ENCODE measurements around the gene MOV10.
"Not testable (repeated sequence)": the region's sequence is repeated elsewhere in the genome, so short reads cannot be mapped to it uniquely, and the experiment has no call there.

Gene MOV10

GRCh38 chr1:112674440-112674985, at the start of gene MOV10:
MOV10 (plus strand) TSS chr1:112674659; CDS start chr1:112674913, 254 bp downstream.
- peak; percentile 48 for DNase-seq

- DNase-seq = no peak
Measured at GRCh38 chr1:112625696-112626095, 48.8 kb upstream of the MOV10 start.

DNA sequence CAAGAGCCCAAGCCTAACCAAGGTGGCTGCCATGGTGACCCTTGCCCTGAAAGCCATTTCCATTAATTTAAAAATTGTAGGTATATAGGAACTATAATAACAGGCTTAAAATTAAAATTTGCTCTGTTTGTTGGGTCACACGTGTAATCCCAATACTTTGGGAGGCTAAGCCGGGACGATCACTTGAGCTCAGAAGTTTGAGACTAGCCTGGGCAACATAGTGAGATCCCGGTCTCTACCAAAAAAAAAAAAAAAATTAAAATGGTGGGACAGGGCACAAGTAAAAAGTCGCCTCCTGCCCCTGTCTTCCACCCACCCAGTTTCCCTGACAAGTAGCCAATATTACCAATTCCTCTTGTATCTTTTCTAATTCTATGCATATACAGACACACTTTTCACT, 48.3 kb upstream of the MOV10 start:
- no peak for DNase-seq

DNA sequence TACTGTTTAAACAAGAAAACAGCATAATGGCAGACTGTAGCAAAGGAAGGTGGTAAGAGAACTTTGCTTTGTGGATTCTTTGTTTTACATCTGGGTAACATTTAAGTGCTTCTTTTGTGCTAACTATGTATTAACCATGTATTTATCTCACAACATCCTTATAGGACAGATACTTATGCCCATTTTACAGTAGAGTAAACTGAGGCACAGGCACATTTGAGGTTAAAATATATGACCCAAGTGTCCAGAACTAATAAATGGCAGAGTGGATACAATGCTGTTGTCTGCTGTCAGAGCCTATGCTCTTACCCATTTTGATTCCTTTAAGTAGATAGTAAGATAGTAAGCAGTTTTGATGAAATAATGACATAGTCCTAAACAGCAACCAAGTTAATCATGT, 47.6 kb upstream of the MOV10 start:
- DNase-seq = no peak

- no peak for DNase-seq
Measured at GRCh38 chr1:112628516-112628915, 45.9 kb upstream of the MOV10 start.

- DNase-seq = no peak
Measured at GRCh38 chr1:112629256-112629655, 45.2 kb upstream of the MOV10 start.

GRCh38 chr1:112633628-112634027, 40.8 kb upstream of the MOV10 start:
- DNase-seq = no peak

DNA sequence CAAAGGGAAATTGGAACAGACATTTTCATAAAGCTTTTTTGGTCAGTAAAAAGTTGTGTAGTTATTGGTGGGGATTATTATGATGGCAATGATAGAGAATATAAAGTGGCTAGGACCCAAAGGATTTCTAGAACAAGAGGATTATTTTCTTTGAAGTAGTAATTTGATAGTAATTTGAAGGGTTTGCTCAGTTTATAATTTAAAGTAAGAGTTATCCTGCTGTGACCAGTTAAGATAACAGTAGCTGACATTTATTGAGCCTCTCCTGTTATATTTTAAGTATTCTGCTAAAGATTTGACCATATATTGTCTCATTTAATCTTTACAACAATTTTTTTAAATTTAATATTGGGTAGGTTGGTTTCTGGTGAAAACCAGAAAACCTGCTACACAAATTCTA, 40.1 kb upstream of the MOV10 start:
- DNase-seq = no peak

GRCh38 chr1:112636056-112636455, 38.4 kb upstream of the MOV10 start:
- DNase-seq = no peak

DNA sequence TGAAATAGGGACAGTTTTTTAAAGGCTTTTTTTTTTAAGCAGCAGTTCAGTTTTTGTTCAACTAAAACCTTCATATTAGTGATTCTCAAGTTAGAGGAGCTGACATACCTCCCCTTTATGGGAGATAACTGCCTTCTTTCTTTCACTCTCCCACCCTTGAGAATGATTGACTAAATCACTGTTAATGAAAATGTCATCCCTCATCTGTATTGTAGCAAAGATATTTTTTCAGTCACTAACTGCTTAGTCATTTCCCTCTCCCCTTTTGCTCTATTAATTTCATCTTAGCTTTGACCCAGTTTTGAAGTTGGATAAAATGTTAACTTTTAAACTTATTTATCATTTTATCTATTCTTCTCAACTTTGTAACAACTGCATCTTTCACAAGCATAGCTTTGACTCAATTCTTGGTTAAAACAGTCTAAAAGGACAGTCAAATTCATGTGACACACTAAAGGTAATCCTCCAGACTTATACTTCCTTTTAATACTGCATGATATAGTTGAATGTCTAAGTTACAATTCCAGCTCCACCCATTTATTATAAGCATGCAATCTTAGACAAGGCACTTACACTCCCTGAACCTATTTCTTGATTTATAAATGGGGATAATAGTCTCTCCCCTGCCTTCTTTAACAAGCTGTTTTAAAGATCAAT, 37.7 kb upstream of the MOV10 start:
- DNase-seq = no peak

GRCh38 chr1:112637254-112638109, 37.0 kb upstream of the MOV10 start:
- DNase-seq = no peak

- no peak for DNase-seq
Measured at GRCh38 chr1:112638110-112638428, 36.4 kb upstream of the MOV10 start.

DNA sequence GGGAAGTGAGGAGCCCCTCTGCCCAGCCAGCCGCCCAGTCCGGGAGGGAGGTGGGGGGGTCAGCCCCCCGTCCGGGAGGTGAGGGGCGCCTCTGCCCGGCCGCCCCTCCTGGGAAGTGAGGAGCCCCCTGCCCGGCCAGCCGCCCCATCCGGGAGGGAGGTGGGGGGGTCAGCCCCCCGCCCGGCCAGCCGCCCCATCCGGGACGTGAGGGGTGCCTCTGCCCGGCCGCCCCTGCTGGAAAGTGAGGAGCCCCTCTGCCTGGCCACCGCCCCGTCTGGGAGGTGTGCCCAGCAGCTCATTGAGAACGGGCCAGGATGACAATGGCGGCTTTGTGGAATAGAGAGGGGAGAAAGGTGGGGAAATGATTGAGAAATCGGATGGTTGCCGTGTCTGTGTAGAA, 34.0 kb upstream of the MOV10 start:
- not testable (repeated sequence) for DNase-seq

DNA sequence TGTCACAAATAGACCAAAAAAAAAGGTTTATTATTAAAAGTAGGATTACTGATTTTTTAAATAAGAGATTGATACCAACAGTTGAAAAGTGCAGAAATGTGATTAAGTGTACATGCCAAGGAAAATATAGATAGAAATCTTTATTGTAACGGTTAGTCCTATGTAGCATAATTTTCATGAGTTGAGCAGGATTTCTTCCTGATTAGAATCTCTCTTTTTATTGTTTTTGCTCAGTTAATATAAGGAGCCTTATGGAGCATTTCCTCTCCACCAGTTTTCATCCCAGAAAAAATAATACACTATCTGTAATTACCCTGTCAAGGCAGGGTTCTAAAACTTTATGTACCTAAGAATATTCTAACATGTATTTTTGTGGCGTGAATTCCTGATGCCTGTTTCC, 31.4 kb upstream of the MOV10 start:
- DNase-seq = no peak

DNA sequence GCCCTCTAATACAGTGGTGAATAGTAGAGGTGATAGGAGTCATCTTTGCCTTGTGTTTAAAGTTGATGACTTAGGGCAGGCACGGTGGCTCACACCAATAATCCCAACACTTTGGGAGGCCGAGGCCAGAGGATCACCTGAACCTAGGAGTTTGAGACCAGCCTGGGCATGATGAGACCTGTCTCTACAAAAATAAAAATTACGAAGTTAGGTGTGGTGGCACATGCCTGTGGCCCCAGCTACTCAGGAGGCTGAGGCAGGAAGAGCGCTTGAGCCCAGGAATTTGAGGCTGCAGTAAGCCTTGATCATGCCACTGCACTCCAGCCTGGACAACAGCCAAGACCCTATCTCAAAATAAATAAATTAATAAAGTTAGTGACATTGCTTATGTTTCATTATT, 28.2 kb upstream of the MOV10 start:
- DNase-seq = no peak

GRCh38 chr1:112651205-112651604, 23.3 kb upstream of the MOV10 start:
- no peak for DNase-seq

DNA sequence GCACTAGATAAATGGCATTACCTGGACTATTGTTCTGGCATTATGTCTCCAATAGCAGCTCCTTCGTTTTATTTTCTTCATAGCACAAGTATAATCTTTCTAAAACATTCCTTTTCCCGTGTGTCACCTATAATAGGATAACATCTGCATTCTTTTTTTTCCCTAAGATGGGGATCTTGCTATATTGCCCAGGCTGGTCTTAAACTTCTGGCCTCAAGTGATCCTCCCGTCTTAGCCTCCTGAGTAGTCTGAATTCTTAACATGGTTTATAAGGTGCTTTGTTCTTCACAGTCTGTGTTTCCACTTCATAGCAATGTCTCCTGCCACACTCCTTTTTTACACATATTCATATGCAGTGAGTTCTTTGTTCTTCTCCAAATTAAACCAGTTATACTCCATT, 8.6 kb upstream of the MOV10 start:
- no peak for DNase-seq

- DNase-seq = no peak
Measured at GRCh38 chr1:112666946-112667345, 7.5 kb upstream of the MOV10 start.

- no peak for DNase-seq
Measured at GRCh38 chr1:112672009-112672408, 2.5 kb upstream of the MOV10 start.

GRCh38 chr1:112672842-112673241, 1.6 kb upstream of the MOV10 start:
- no peak for DNase-seq

DNA sequence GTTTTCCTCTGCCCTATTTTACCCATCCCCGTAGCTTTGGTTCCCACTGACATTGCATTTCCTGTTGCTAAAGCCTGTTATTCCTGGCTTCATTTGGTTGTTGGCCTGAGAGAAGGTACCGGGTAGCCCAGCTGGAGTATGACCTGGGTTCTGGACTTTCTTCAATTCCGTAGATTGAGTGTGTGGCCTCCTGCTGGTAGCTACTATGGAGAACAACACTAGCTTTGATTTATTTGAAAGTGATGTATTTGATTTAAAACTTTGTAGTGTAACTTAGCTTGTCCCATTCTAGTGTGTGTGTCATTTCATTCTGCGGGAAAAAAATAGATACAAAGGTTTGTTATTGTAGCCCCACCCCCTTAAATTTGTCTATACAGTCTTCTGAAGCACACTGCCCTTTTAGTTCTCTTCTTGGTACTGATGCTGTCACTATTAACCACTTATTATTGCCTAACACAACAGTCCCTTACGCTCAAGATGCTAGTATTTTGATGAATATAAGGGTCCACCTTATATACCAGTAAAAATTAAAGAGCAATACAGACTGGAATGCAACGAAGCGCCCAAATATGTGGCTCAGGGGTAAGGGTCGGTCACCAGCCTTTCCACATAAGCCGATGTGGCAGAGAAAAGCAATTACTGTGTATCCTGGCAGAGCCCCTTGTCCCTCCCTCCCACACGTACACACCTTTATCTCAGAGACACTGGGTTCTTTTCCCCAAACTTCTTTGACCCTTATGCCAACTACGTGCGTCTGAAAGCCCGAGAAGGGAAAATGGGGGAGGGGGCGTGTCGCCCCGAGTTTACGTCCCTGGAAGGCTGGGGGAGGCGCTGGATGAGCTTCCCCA, 643 bp upstream of the MOV10 start:
- DNase-seq = no peak

DNA sequence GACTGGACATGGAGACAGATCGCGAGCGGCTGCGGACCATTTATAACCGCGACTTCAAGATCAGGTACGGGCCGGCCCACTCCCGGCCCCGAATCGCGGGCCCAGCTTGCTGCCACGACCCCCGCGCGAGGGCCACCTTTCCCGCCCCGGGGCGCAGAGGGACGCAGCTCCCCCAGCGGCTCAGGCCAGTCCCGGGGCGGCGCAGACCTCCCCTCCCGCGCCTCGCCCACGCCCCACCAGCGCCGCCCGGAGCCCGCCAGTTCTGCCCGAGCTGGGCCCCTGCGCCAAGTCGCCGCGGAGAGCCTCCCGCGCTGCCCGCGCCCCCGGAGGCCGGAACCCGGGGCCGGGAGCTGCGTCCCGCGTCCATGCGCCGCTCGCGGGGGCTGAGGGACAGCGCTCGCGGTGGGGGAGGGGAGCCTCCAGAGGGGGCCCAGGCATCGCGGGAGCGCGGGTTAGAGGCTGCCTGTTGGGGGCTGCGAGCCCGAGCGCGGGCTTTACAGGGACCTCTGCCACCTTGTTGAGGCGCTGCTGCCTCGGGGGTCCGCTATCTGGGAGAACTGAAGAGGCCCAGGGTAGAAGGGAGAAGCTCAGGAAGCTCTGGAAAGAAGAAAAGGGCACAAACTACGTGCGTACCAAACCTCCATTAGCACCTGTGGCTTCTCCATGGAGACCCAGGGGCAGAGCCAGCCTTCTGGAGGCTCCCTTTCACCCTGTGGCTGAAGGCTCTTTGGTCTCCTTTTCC, 698 bp downstream of the MOV10 start:
- peak; percentile 53 for DNase-seq

All from activated naive CD4-positive, alpha-beta T cell treated with anti-CD3 and anti-CD28 coated beads, Interleukin-2, amount 50 U/mL, for 16 hours (primary cell).